Thoracic aorta (tissue), 2 donors: ENCODE measurements around the gene THEM5. TPM values are rescaled to one million over a fixed set of nuclear protein-coding genes. Genes with fewer than 3 reads are reported as not detected.

Source experiments
- ATAC-seq: fragments of 150-250 bp; one replicate; pipeline ENCODE4 v1.8.0; 2017; ENCODE audit warnings: low read depth; ENCODE audit not compliant: insufficient number of reproducible peaks, low FRiP score
- DNase-seq: peaks from one replicate; pipeline ENCODE4 v3.0.0-alpha.2; 2020; ENCODE audit warnings: low spot score
- H3K27ac ChIP-seq, 2 donors: fragments of 200-600 bp; sonication (generic); 1 replicate in 1 of 2; 2 replicates in 1 of 2; pipeline ENCODE4 v1.5.1; 2016; ENCODE audit warnings: mild to moderate bottlenecking in 2 of 2, moderate library complexity in 2 of 2
- H3K27me3 ChIP-seq: fragments of 200-600 bp; sonication (generic); replicated peaks from 2 replicates; pipeline ENCODE4 v1.6.0; 2016; ENCODE audit warnings: mild to moderate bottlenecking; ENCODE audit not compliant: insufficient read depth
- H3K36me3 ChIP-seq: fragments of 200-600 bp; sonication (generic); one replicate; pipeline ENCODE4 v1.5.1; 2016
- H3K4me1 ChIP-seq, 2 donors: fragments of 200-600 bp; sonication (generic); 1 replicate in 1 of 2; 2 replicates in 1 of 2; pipeline versions ENCODE4 v1.5.1 to v1.6.0; 2016; ENCODE audit warnings: low read depth in 2 of 2, mild to moderate bottlenecking in 1 of 2; ENCODE audit not compliant: control insufficient read depth in 1 of 2
- H3K4me3 ChIP-seq: fragments of 200-600 bp; sonication (generic); 2 replicates; pipeline ENCODE4 v1.5.1; 2016; ENCODE audit warnings: mild to moderate bottlenecking
- H3K9me3 ChIP-seq: fragments of 200-600 bp; sonication (generic); 2 replicates; pipeline ENCODE4 v1.5.1; 2016
- total RNA-seq, 2 donors: library from RNA; depleted of rRNA; stranded (reverse); fragments of >200 nt; gene quantifications; one replicate each; pipeline versions ENCODE4 v1.1.0 to v1.2.3, GENCODE V29; 2016
- TF ChIP-seq, protein P1 (sequence below): fragments of 200-600 bp; sonication (generic); IDR thresholded peaks from one replicate; pipeline ENCODE4 v1.5.1; 2019; ENCODE audit warnings: antibody characterized with exemption

THEM5 gene
- total RNA-seq, 2 donors from 2014 or later: not detected

DNA sequence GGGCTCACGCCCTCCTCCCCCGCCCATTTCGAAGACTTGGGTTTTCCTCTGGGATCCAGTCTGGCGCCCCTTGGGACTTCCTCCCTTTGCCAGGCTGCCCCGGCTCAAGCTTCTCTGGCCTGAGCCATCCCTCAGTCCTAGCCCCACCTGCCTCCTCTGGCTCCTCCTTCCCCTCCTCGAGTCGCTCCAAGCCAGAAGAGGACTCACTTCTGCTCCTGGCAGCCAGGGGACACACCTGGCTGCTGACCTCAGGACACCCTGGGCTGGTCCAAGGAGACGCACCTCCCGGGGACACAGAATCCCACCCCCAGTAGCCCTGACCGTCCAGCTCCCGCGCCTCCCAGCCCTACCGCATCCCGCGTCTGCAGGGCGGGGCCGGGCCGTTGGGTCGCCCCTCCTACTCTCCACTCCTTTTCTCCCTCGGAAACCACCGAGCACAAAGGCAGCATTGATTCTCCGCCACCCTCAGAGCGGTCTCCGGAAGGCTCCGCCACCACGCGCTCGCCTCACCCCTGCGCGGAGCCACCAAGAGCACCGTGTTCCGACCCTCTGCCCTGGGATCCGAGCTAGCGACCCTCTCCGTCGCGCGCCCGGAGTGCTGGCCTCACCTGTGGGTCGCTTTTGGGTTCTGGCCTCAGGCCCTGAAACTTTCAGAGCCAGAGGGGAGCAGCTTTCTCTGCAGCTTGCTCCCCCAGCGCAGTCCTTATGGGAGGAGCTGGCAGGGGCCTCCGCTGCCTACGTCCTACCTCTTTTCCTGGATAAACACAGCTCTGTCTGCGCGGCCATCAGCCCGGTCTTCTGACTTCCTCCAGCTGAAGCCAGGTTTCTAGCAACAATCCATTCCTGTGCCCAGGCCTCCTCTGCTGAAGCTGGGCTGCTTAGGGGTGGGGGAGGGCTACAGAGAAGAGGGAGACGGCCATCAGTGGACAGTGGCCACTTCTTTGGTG, 13.8 kb downstream of the THEM5 start, which contains the start of gene C2CD4D:
Gene C2CD4D, minus strand, starts transcription at position 364 of the 947 bp plus-strand sequence. CDS start 831 bp downstream, outside the sequence.
- ATAC-seq (no peak), DNase-seq (no peak)
- H3K4me3 ChIP-seq: peak within 1 kb of the TSS; percentile 77
- TF ChIP-seq, protein P1, sequence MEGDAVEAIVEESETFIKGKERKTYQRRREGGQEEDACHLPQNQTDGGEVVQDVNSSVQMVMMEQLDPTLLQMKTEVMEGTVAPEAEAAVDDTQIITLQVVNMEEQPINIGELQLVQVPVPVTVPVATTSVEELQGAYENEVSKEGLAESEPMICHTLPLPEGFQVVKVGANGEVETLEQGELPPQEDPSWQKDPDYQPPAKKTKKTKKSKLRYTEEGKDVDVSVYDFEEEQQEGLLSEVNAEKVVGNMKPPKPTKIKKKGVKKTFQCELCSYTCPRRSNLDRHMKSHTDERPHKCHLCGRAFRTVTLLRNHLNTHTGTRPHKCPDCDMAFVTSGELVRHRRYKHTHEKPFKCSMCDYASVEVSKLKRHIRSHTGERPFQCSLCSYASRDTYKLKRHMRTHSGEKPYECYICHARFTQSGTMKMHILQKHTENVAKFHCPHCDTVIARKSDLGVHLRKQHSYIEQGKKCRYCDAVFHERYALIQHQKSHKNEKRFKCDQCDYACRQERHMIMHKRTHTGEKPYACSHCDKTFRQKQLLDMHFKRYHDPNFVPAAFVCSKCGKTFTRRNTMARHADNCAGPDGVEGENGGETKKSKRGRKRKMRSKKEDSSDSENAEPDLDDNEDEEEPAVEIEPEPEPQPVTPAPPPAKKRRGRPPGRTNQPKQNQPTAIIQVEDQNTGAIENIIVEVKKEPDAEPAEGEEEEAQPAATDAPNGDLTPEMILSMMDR: no peak
- H3K27me3 ChIP-seq: no peaks in the 10 kb centered on the region
- peaks cover 14 to 30% of the 10 kb centered on the region in 2 donors for H3K4me1 ChIP-seq
- H3K9me3 ChIP-seq: no peaks in the 10 kb centered on the region
- no peak within 1 kb of the TSS for H3K27ac ChIP-seq
- no peaks in the 10 kb centered on the region for H3K36me3 ChIP-seq

DNA sequence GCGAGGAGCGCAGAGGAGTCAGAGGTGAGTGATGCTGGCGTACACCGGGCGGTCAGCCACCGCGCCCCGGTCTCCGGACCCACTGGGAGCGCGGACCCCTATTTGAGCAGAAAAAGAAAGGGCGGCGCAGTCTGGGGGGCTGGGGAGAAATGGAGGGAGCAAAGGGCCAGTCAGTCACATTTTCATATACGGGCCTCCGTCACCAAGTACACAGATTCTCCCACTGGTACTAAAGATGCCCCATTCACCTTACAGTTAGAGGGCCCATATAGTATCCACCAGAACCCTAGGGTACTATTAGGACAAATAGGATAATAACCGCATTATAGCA, 14.5 kb downstream of the THEM5 start:
- peaks cover 14 to 30% of the 10 kb centered on the region in 2 donors for H3K4me1 ChIP-seq
- peak overlapping the region; percentile 77 for H3K4me3 ChIP-seq
- no peaks in the 10 kb centered on the region for H3K9me3 ChIP-seq
- no peaks in the 10 kb centered on the region for H3K36me3 ChIP-seq
- TF ChIP-seq, protein P1: no peak
- no peak for DNase-seq
- no peak overlapping the region for H3K27ac ChIP-seq
- no peak for ATAC-seq
- H3K27me3 ChIP-seq: no peaks in the 10 kb centered on the region

DNA sequence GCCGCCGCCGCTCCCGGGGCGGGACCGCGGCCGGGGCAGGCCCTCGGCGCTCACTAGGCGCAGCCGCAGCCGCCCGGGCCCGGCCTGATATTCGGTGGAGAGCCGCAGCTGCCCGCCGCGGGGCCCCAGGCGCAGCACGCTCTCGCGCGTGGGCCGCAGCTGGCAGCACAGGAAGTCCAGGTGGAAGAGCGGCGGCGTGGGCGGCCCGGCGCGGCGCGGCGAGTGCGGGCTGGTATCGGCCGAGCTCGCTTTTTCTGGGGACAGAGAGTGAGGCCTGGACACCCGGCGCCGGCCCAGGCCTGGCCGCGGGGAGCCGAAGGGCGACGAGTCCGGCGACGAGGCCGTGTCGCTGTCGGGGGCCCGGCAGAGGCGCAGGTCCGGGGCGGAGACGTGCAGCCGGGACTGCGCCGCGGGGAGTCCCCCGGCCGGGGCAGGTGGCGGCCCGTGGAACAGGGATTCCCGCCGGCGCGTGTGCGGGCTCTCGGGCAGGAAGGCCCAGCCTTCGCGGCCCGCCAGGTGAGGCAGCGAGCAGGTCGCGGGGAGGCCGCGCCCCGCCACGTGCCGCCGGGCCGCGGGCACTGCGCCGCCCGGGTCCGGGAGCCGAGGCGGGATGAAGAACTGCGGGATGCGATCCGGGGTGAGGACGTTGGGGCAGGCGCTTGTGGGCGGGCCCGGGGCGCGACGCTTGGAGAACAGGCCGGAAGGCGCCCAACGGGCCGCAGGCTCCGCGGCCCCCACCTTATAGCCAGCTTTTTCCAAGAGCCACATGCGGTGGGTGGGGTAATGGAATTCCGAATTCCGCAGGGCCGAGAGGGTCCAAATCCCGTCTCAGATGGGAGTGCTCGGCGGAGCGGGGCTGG, 15.1 kb downstream of the THEM5 start:
- DNase-seq (no peak), ATAC-seq (no peak)
- no peaks in the 10 kb centered on the region for H3K9me3 ChIP-seq
- H3K36me3 ChIP-seq: no peaks in the 10 kb centered on the region
- H3K27me3 ChIP-seq: no peaks in the 10 kb centered on the region
- H3K27ac ChIP-seq: no peak overlapping the region
- H3K4me3 ChIP-seq: peak overlapping the region; percentile 77
- peaks cover 14 to 30% of the 10 kb centered on the region in 2 donors for H3K4me1 ChIP-seq
- TF ChIP-seq, protein P1: no peak

DNA sequence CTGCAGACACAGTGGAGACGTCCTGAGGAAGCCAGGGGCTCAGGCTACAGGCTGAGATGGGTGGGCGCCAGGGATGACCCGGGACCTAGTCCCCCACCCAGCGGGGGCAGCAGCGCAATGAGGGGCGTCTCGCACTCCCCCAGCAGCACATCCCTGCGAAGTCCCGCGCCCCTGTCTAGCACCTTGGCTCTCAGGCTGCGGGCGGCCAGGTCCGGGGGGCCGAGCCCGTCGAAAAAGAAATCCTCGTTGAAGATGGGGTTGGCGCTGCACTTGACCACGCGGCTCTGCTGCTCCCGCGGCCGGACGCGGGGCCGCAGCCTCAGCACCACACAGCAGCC, 15.7 kb downstream of the THEM5 start:
- TF ChIP-seq, protein P1: no peak
- ATAC-seq: no peak
- no peaks in the 10 kb centered on the region for H3K9me3 ChIP-seq

DNA sequence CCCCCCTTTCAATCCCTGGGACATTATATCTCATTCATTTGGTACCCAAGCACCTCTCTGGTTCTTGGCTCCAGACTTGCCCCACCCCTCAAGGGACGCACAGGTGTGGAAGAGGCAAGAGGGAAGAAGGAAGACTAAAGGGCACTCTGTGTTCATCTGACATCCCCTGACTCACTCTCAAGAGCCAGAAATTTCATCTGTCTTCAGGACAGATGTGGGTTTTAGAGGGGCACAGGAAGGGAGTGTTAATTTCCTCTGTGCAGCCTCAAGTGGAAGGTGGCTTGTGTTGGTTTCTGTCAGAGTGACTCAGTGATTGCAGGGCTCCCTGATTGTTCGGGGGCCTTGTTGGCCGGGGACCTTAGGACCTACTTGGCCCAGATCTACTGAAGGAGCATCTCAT, 16.3 kb downstream of the THEM5 start:
- H3K27ac ChIP-seq: no peak overlapping the region
- TF ChIP-seq, protein P1: no peak

More for the DNA sequence above, 15.7 kb downstream of the THEM5 start:
- Histone ChIP-seq H3K36me3 (no peaks in the 10 kb centered on the region), H3K4me1 (peaks cover 14 to 30% of the 10 kb centered on the region in 2 donors), H3K4me3 (peak overlapping the region; percentile 77), H3K27ac (no peak overlapping the region), H3K27me3 (no peaks in the 10 kb centered on the region)
- DNase-seq: no peak

More for the DNA sequence above, 16.3 kb downstream of the THEM5 start:
- Histone ChIP-seq H3K36me3 (no peaks in the 10 kb centered on the region), H3K4me1 (peaks cover 14 to 30% of the 10 kb centered on the region in 2 donors), H3K27me3 (no peaks in the 10 kb centered on the region), H3K9me3 (no peaks in the 10 kb centered on the region), H3K4me3 (no peak overlapping the region)
- DNase-seq (no peak), ATAC-seq (no peak)
